Mesendoderm (in vitro differentiated cells): Measurements from ENCODE around the gene UQCRC2.

Experiments
- DNase-seq: peaks from one replicate; pipeline ENCODE4 v3.0.0; 2013
- H2AK5ac ChIP-seq: 2 replicates; pipeline ENCODE4 v1.6.1; 2013; ENCODE audit warnings: low read length, inconsistent platforms
- H2BK120ac ChIP-seq: 2 replicates; pipeline ENCODE4 v1.6.1; 2013; ENCODE audit warnings: low read depth, mild to moderate bottlenecking, low read length, moderate library complexity, mixed read lengths
- H2BK15ac ChIP-seq: replicated peaks from 2 replicates; pipeline ENCODE4 v1.6.1; 2013; ENCODE audit warnings: low read depth, mild to moderate bottlenecking, moderate library complexity
- H2BK5ac ChIP-seq: 2 replicates; pipeline ENCODE4 v1.6.1; 2013; ENCODE audit warnings: low read length, inconsistent platforms
- H3K18ac ChIP-seq: 2 replicates; pipeline ENCODE4 v1.6.1; 2013; ENCODE audit warnings: mild to moderate bottlenecking, low read length, mixed read lengths
- H3K23ac ChIP-seq: one replicate; pipeline ENCODE4 v1.6.1; 2013; ENCODE audit warnings: low read length
- H3K27ac ChIP-seq: 2 replicates; pipeline ENCODE4 v1.5.1; 2013; ENCODE audit warnings: low read depth, mild to moderate bottlenecking, inconsistent platforms, low read length, moderate library complexity
- H3K27me3 ChIP-seq: 2 replicates; pipeline ENCODE4 v1.6.1; 2013; ENCODE audit warnings: low read length, control low read depth, mild to moderate bottlenecking, inconsistent platforms; ENCODE audit not compliant: insufficient read depth, poor library complexity
- H3K36me3 ChIP-seq: 2 replicates; pipeline ENCODE4 v1.6.1; 2013; ENCODE audit warnings: low read length, inconsistent platforms; ENCODE audit not compliant: control insufficient read depth, insufficient read depth
- H3K4ac ChIP-seq: one replicate; pipeline ENCODE4 v1.6.1; 2013; ENCODE audit warnings: low read depth, mild to moderate bottlenecking, low read length, moderate library complexity
- H3K4me1 ChIP-seq: 2 replicates; pipeline ENCODE4 v1.6.1; 2013; ENCODE audit warnings: low read depth, low read length, inconsistent platforms; ENCODE audit not compliant: control insufficient read depth
- H3K4me2 ChIP-seq: 2 replicates; pipeline ENCODE4 v1.6.1; 2013; ENCODE audit warnings: low read length
- H3K4me3 ChIP-seq: 2 replicates; pipeline ENCODE4 v1.5.1; 2013; ENCODE audit warnings: mild to moderate bottlenecking, low read length
- H3K56ac ChIP-seq: one replicate; pipeline ENCODE4 v1.6.1; 2013; ENCODE audit warnings: low read length
- H3K79me1 ChIP-seq: 2 replicates; pipeline ENCODE4 v1.6.1; 2013; ENCODE audit warnings: low read length, inconsistent platforms
- H3K79me2 ChIP-seq: 2 replicates; pipeline ENCODE4 v1.6.1; 2013; ENCODE audit warnings: mild to moderate bottlenecking, low read length; ENCODE audit not compliant: control insufficient read depth, insufficient read depth
- H3K9ac ChIP-seq: 2 replicates; pipeline ENCODE4 v1.6.1; 2013; ENCODE audit warnings: low read length, inconsistent platforms
- H4K5ac ChIP-seq: one replicate; pipeline ENCODE4 v1.6.1; 2013; ENCODE audit warnings: low read length
- H4K8ac ChIP-seq: one replicate; pipeline ENCODE4 v1.6.1; 2013; ENCODE audit warnings: low read depth, mild to moderate bottlenecking, control low read depth, low read length, moderate library complexity
- WGBS: extraction: QIAGEN DNeasy Blood & Tissue Kit; methylation state at CpG from one replicate; pipeline ENCODE4 v1.1.7; 2013; ENCODE audit warnings: low lambda C conversion rate, missing lambda C conversion rate; ENCODE audit not compliant: insufficient coverage; ENCODE audit errors: extremely low coverage; 5-methylcytosine and 5-hydroxymethylcytosine counted together

Gene UQCRC2

DNA sequence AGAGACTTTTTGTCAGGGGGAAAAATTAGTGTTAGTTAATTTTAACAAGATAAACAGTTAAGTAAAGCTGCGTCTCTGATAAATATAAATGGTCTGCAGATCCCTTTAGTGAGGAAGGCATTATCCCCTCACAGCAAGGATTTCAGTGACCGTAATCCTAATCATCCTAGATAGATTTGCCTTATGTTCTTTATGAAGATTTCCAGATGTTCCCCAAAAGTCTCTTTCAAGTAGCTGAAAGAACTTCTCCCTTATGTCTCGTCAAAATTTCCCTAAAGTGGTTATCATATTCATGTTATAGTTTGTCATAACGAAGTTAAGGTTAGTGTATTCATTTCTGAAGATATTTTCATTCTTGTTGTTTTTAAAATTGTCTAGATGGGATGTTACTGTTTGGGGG, 60.3 kb downstream of the UQCRC2 start:
- H3K36me3 ChIP-seq, result no peaks in the 10 kb centered on the region
- no peak for DNase-seq
- no CpG with 5 or more reads among the region's 4 CpGs for WGBS

DNA sequence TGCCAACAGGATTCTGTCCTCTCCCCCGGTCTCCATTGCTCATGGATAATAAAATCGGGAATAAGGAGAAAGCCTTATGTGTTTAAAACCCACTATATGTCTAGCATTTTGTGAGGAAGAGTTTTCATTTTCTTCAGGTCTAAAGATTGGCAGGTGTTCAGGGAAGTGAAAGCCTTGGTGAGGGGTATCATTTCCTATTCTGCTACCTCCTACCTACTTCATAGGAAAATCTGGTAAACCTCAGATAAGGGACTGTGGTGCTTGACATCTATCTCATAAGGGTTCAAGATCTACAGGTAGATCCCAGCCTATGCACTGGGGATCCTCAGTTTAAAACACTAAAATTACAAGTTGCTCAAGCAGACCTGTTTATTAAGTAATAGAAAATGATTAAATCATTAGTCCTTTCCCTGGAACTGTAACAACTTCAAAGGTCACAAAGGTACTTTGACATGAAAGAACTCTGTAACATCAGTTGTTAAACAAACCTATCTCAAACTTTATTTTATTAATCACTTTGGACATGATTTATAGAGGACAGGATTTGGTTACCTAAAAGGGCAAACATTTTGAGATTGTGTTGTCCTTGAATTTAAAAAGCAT, 61.2 kb downstream of the UQCRC2 start:
- Histone ChIP-seq H3K27me3 (no peaks in the 10 kb centered on the region), H3K36me3 (no peaks in the 10 kb centered on the region), H4K8ac (no peak overlapping the region), H2AK5ac (no peak overlapping the region), H3K79me1 (peaks cover 11% of the 10 kb centered on the region), H2BK5ac (no peak overlapping the region), H3K4me3 (no peak overlapping the region), H3K27ac (no peak overlapping the region), H2BK120ac (no peak overlapping the region), H3K56ac (no peak overlapping the region), H2BK15ac (no peak overlapping the region), H3K79me2 (peaks cover 3% of the 10 kb centered on the region), H3K23ac (no peak overlapping the region), H3K9ac (no peak overlapping the region), H3K18ac (no peak overlapping the region), H3K4ac (no peak overlapping the region), H4K5ac (no peak overlapping the region), H3K4me1 (no peaks in the 10 kb centered on the region), H3K4me2 (no peak overlapping the region)
- no CpG with 5 or more reads among the region's 2 CpGs for WGBS
- no peak for DNase-seq

More for the DNA sequence above, 60.3 kb downstream of the UQCRC2 start:
- peaks cover 9% of the 10 kb centered on the region for H3K79me1 ChIP-seq
- H3K4me1 ChIP-seq, result no peaks in the 10 kb centered on the region
- no peak overlapping the region for H3K4me3 ChIP-seq
- H4K5ac ChIP-seq, result no peak overlapping the region
- no peak overlapping the region for H3K27ac ChIP-seq
- H2BK120ac ChIP-seq, result no peak overlapping the region
- no peak overlapping the region for H3K4ac ChIP-seq
- H3K23ac ChIP-seq, result no peak overlapping the region
- H3K4me2 ChIP-seq, result no peak overlapping the region
- H4K8ac ChIP-seq, result no peak overlapping the region
- H2AK5ac ChIP-seq, result no peak overlapping the region
- H3K18ac ChIP-seq, result no peak overlapping the region
- no peaks in the 10 kb centered on the region for H3K27me3 ChIP-seq
- no peak overlapping the region for H3K56ac ChIP-seq
- no peak overlapping the region for H2BK15ac ChIP-seq
- H3K9ac ChIP-seq, result no peak overlapping the region
- no peak overlapping the region for H2BK5ac ChIP-seq
- peaks cover 3% of the 10 kb centered on the region for H3K79me2 ChIP-seq

DNA sequence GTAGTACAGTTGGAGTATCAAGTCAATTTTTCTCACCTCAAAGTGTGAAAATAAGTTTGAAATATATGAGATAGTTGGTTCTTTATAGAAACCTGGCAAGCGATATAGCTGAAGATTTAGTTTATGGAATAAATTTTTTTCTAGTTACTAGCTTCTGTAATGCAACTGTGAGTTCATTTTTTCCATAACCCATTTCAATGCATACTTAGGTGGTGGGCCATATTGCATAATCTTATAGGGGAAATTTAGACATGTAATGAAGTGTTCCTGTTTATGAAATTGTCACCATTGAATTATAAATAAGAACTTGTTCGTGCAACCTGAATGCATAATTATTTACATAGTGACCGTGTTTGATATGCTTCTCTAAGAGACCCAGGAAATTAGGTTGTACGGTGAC, 63.8 kb downstream of the UQCRC2 start:
- no peak overlapping the region for H3K4me2 ChIP-seq
- no peak for DNase-seq
- peaks cover 7% of the 10 kb centered on the region for H3K79me1 ChIP-seq
- H2BK15ac ChIP-seq, result no peak overlapping the region
- no peak overlapping the region for H4K8ac ChIP-seq
- no peak overlapping the region for H2BK5ac ChIP-seq
- H3K79me2 ChIP-seq, result peaks cover 2% of the 10 kb centered on the region
- H4K5ac ChIP-seq, result no peak overlapping the region
- H3K27me3 ChIP-seq, result no peaks in the 10 kb centered on the region
- no peaks in the 10 kb centered on the region for H3K4me1 ChIP-seq
- no peak overlapping the region for H3K23ac ChIP-seq
- H3K27ac ChIP-seq, result no peak overlapping the region
- no peak overlapping the region for H3K4me3 ChIP-seq
- no peaks in the 10 kb centered on the region for H3K36me3 ChIP-seq
- no peak overlapping the region for H3K18ac ChIP-seq
- H3K4ac ChIP-seq, result no peak overlapping the region
- H3K9ac ChIP-seq, result no peak overlapping the region
- H2AK5ac ChIP-seq, result no peak overlapping the region
- WGBS, result no CpG with 5 or more reads among the region's 4 CpGs
- no peak overlapping the region for H3K56ac ChIP-seq
- no peak overlapping the region for H2BK120ac ChIP-seq

GRCh38 chr16:22018559-22018958, 65.4 kb downstream of the UQCRC2 start:
- no peak overlapping the region for H2AK5ac ChIP-seq
- no peak overlapping the region for H3K9ac ChIP-seq
- H3K23ac ChIP-seq, result no peak overlapping the region
- H3K36me3 ChIP-seq, result no peaks in the 10 kb centered on the region
- H2BK5ac ChIP-seq, result no peak overlapping the region
- H2BK120ac ChIP-seq, result no peak overlapping the region
- H3K27me3 ChIP-seq, result no peaks in the 10 kb centered on the region
- no peak for DNase-seq
- peaks cover 3% of the 10 kb centered on the region for H3K79me2 ChIP-seq
- no peak overlapping the region for H3K4ac ChIP-seq
- no peak overlapping the region for H2BK15ac ChIP-seq
- WGBS, result no CpG with 5 or more reads among the region's 1 CpG
- H3K18ac ChIP-seq, result no peak overlapping the region
- no peak overlapping the region for H3K4me2 ChIP-seq
- no peak overlapping the region for H3K56ac ChIP-seq
- H3K4me1 ChIP-seq, result no peaks in the 10 kb centered on the region
- no peak overlapping the region for H4K8ac ChIP-seq
- no peak overlapping the region for H3K4me3 ChIP-seq
- H3K27ac ChIP-seq, result no peak overlapping the region
- H4K5ac ChIP-seq, result no peak overlapping the region
- peaks cover 8% of the 10 kb centered on the region for H3K79me1 ChIP-seq

GRCh38 chr16:22022151-22022550, 69.0 kb downstream of the UQCRC2 start:
- no peaks in the 10 kb centered on the region for H3K36me3 ChIP-seq
- H3K4me3 ChIP-seq, result no peak overlapping the region
- no peaks in the 10 kb centered on the region for H3K27me3 ChIP-seq
- H3K18ac ChIP-seq, result no peak overlapping the region
- H3K4me1 ChIP-seq, result no peaks in the 10 kb centered on the region
- H3K23ac ChIP-seq, result no peak overlapping the region
- H2BK5ac ChIP-seq, result no peak overlapping the region
- no peak overlapping the region for H3K4me2 ChIP-seq
- WGBS, result no CpG with 5 or more reads among the region's 5 CpGs
- peaks cover 1% of the 10 kb centered on the region for H3K79me2 ChIP-seq
- H3K4ac ChIP-seq, result no peak overlapping the region
- H4K5ac ChIP-seq, result no peak overlapping the region
- H2BK120ac ChIP-seq, result no peak overlapping the region
- H4K8ac ChIP-seq, result no peak overlapping the region
- peaks cover 4% of the 10 kb centered on the region for H3K79me1 ChIP-seq
- DNase-seq, result no peak
- no peak overlapping the region for H2BK15ac ChIP-seq
- no peak overlapping the region for H3K56ac ChIP-seq
- H2AK5ac ChIP-seq, result no peak overlapping the region
- no peak overlapping the region for H3K27ac ChIP-seq
- no peak overlapping the region for H3K9ac ChIP-seq

- WGBS, result no CpG with 5 or more reads among the region's 1 CpG
- no peak overlapping the region for H3K18ac ChIP-seq
- H3K56ac ChIP-seq, result no peak overlapping the region
- peak; percentile 69 for DNase-seq
- peaks cover 1% of the 10 kb centered on the region for H3K79me2 ChIP-seq
- H3K4ac ChIP-seq, result no peak overlapping the region
- H3K79me1 ChIP-seq, result peaks cover 4% of the 10 kb centered on the region
- no peak overlapping the region for H4K8ac ChIP-seq
- no peak overlapping the region for H3K4me2 ChIP-seq
- H2AK5ac ChIP-seq, result no peak overlapping the region
- H3K4me3 ChIP-seq, result no peak overlapping the region
- H3K9ac ChIP-seq, result no peak overlapping the region
- H3K4me1 ChIP-seq, result no peaks in the 10 kb centered on the region
- H3K27me3 ChIP-seq, result no peaks in the 10 kb centered on the region
- H2BK5ac ChIP-seq, result no peak overlapping the region
- H3K27ac ChIP-seq, result no peak overlapping the region
- no peak overlapping the region for H3K23ac ChIP-seq
- no peak overlapping the region for H2BK120ac ChIP-seq
- no peak overlapping the region for H4K5ac ChIP-seq
- H3K36me3 ChIP-seq, result no peaks in the 10 kb centered on the region
- no peak overlapping the region for H2BK15ac ChIP-seq
Observed at GRCh38 chr16:22023505-22023904, 70.3 kb downstream of the UQCRC2 start.
